CD4-positive, alpha-beta T cell treated with Interleukin-4 for 4 hours (primary cell): ENCODE results near the gene LYSMD1.
A peak's percentile ranks its signal among the peaks of the same experiment; 100 is the strongest.

Source experiments
- DNase-seq: peaks from one replicate; pipeline ENCODE4 v3.0.0-alpha.2; 2020

The LYSMD1 gene

DNA sequence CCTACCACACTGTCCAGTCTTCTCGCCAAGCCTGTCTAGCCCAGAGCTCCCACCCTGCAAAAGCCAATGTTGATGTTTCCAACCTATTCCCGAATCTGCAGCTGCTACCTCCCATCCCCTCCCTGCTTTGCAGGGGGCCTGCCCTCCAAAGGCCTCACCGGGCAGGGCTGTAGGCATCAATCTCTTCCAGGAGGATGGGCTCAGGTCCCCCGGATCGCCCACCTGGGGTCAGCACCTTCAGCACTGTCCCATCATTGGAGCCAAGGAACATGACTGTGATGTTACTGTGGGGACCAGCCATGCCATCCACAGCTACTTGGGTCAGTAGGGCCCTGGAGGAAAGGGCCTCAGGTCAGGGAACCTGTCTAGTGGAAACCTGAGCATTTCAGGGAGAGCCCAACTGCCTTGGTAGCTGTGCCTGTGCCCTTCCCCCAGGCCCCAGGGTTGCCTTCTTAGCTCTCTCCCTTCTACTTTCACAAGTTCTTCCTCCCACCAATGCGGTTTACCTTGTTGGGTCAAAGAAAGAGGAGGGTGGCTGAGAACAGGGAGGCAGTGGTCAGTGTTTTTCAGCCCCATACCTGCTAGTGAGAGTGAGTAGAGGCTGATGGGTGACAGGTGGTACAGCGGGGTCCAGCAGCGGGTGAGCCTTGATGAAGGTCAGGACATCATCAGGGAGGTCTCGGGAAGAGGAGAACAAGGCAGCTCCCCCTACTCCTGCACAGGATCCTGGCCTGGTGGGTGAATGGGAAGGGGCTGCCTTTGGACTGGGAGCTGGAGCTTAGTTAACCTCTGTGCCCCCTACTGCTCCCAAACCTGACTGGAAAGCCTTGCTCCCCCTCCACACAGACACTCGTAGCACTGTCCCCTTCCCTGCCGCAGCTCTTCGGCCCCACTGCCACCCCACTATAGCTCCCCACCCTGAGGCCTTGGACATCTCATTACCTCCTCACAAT lies 30.0 kb downstream of the LYSMD1 start:
- DNase-seq, result no peak

DNA sequence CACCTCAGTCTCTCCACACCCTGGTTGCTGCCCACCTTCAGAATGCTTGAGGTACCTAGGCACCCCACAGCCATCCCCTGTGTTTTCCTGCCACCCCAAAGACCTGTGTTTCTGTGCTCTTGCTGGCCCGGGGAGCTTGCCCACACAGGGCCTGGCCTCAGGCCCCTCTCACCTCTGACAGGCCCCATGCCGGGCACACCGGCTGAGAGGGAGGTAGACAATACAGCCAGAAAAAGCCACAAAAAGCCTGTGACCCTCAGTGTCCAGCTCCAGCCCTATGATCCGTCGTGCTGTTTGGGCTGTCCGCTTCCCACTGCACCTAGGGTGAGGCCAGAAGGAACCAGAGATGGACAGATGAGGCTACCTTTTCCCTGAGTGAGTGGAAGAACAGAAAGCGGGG lies 30.7 kb downstream of the LYSMD1 start:
- no peak for DNase-seq

DNA sequence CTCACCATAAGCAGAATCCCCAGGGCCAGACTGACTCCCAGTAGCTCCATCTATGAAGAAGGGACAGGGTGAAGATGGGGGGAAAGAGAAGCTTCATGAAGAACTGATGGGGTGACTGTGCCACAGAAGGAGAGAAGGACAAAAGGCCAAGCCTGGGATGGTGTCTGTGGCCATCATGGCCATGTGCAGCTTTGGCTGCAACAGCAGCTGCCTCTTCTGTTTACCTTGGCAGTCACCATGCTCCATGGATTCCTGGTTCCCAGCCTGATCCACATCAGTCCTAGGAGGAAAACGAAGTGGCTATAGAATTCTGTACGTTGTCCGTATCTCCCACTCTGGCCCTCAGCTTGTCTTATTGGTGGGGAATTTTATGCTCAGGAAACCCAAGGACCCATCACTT lies 31.3 kb downstream of the LYSMD1 start:
- no peak for DNase-seq

DNA sequence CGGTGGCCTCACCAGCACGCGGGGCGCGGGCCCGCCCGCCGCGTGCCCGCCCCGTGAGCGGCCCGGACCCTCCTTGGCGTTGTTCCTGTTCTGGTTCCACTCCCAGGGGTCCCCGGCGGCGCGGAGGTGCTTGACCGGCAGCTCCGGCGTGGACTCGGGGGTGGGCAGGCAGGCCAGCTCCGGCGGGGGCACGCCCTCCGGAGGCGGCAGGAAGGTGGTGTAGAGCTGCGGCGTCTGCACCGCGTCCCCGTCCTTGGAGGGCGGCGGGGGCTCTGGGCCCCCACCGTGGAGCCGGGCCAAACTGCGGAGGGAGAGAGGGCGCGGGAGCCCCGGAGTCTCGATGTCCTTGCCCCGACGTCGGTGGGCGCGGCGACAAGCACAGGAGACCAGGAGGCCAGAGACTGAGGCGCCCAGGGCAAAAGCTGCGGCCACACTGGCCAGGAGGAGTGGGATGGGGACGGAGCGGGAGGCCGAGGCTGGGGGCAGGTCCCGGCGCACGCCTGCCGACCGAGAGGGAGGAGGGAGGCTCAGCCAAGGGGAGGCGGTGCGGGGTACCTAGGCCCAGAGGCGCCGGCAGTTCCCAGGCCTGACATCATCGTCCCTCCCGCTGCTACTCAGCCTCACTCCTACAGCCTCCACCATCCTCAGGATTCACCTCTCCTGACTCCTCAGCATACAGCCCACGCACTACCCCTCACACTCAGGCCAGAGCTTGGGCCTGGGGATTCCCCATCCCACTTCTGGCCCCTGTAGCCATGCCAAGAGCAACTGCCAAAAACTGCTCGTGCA lies 32.5 kb downstream of the LYSMD1 start:
- DNase-seq, result no peak

DNA sequence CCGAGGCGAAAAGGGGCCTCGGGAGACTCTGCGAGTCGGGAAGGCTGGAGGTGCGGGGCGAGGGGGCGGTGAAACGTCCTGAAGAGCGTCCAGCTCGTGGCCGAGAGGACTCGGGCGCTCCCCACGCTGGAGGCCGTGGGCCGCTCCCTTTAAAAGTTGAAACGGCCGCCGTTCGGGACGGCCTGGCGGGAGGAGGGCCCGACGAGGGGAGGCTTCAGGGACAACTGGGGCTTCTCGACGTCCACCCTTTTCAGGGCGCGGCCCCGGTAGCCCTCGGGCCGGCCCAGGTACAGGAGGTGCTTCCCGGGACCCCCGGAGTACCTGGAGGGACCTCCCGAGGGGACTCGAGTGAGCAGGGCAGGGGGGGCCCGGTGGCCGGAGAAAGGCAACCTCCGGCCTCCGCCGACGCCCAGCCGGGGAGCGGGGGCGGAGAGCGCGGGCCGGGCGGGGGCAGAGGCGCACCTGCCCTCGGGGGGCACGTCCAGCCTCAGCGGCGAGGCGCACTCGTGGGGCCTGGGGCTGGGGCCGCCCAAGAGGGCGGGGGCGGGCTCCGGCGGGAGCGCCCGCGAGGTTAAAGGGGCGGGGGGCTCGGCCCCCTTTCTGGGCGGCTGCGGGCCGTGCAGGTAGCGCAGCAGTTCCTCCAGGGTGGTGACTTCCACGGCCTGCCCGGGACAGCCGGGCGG lies 33.2 kb downstream of the LYSMD1 start:
- no peak for DNase-seq

DNA sequence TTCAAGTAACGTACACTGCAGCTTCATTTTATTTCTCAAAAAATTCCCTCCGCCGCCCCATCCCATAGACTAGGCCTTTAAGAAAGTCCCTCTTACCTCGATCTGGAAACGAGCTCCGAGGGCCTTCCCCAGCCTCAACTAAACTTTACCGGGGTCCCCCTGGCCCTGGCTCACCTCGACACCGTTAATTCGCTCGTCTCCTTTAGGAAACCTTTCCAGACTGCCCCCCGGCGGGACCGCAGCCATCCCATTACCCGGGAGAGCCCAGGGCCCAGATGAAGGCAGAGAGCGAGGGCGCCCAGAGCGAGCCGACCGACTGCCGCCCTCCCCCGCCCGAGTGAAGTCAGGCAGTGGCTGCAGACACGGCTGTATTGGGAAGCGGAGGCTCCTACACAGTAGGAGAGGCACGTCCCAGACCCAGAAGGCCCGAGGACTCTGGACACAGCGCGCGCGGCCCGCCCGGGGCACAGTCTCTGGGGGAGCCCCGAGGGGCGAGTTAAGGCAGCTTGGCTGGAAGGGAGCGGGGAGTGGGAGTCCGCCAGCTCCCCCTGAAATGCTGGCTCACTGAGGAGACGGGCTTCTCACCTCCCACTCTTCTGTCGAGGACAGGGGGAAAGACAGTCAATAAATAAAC lies 33.9 kb downstream of the LYSMD1 start:
- no peak for DNase-seq

DNA sequence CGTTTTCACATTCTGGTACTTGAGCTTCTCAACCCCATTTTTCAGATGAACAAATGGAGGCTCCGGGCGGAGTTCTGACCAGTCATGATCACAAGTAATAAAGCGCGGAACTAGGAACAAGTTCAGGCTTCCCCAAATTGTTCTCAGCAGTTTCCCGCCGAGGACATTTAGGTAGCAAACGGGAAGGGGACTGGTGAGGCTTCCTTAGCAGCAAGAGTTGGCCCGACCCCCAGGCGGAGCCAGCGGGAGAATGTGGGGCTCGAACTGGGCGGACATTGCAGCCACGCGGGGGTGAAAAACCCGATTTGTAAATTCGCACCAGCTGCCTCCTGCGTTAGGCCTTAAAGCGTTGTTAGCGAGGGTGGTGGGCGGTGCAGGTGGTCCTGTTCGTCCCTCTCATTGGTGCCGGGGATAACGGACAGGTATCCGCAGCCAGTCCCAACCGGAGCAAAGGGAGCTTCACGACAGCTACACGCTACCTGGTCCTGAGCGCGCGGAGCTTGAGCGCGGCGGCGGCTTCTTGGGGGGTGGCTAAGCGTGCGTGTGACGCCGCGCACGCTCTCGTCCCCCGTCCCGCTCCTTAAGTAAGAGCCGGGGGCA lies 34.6 kb downstream of the LYSMD1 start:
- DNase-seq, result peak; percentile 74

DNA sequence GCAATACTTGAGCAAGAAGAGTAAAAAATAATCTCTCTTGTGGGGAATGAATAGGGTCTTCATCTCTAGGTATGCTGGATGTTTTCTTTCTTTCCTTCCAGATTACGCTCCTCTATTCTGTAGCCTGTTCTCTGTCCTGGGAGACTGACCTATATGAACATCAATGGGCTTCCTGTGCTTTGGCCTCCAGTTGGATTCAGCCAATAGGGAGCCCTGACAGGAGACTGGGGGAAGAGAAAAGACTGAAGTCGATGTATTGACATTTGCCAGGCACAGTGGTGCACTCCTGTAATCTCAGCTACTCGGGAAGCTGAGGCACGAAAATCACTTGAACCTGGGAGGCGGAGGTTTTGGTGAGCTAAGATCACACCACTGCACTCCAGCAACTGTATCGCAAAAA lies 36.9 kb downstream of the LYSMD1 start:
- no peak for DNase-seq

DNA sequence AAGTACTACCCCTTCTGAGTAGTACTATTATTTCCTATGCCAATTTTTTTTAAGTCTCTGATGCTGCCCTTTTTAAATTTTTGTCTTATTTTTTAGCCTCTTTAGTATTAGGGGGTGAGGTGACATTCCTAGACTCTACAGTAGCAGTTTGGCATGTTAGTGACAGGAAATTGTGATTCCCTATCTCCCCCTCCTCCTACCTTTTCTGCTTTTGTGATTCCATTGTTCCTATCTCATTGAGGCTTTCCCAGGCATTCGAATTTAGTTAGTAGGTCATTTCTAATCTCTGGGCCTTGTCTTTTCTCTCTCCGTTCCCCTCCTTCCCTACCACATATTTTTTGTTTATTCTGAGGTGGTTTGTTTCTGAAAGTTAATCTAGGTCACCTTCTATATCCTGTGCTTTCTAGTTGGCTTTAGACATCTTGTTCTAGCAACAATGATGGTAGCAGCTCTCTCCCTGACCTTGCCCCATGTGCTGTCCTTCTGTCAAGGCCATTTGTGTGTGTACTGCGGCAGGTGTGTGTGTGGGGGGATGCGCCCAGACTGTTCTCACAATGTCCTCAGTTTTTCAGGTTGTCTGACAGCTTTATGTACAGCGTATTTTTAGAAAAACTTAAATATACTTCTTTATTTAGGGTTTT lies 40.8 kb downstream of the LYSMD1 start:
- no peak for DNase-seq

DNA sequence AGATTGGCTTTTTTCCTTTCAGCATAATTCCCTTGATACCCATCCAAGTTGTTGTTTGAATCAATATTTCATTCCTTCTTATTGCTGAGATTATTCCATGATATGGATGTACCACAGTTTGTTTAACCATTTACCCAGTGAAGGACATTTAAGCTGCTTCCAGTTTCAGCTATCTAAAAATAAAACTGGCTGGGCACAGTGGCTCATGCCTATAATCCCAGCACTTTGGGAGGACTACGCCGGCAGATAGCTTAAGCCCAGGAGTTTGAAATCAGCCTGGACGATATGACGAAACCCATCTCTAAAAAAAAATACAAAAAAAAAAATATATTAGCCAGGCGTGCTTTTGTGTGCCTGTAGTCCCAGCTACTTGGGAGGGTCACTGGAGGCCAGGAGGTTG lies 51.8 kb downstream of the LYSMD1 start:
- no peak for DNase-seq
